Spleen (tissue), 7 donors: ENCODE measurements around the gene DISC1.

Experiments used
- POLR2A ChIP-seq, 3 donors: fragments of 450-650 bp; IDR thresholded peaks; one replicate each; pipeline ENCODE4 v1.5.1; 2017; ENCODE audit warnings: antibody characterized with exemption in 3 of 3, mild to moderate bottlenecking in 1 of 3
- TF ChIP-seq, protein P1 (sequence below), 11 experiments: fragments of 200-600 bp in 7 of 11; fragments of 450-650 bp in 4 of 11; sonication (generic) in 4 of 11; IDR thresholded peaks in 8 of 11; conservative IDR thresholded peaks in 3 of 11; 1 replicate in 7 of 11; 2 replicates in 4 of 11; pipeline versions ENCODE4 v1.4.0 to v1.8.0; 2016 to 2021; ENCODE audit warnings: antibody characterized with exemption in 11 of 11, inconsistent platforms in 4 of 11, mild to moderate bottlenecking in 1 of 11
- donor health status: DM: no; HTN: no; CAD: no; lungs with moderate emphysema.
- donor health status: DM: no; HTN: no; CAD: no.
- donor health status: DM: no; HTN: no; CAD: no.

DNA sequence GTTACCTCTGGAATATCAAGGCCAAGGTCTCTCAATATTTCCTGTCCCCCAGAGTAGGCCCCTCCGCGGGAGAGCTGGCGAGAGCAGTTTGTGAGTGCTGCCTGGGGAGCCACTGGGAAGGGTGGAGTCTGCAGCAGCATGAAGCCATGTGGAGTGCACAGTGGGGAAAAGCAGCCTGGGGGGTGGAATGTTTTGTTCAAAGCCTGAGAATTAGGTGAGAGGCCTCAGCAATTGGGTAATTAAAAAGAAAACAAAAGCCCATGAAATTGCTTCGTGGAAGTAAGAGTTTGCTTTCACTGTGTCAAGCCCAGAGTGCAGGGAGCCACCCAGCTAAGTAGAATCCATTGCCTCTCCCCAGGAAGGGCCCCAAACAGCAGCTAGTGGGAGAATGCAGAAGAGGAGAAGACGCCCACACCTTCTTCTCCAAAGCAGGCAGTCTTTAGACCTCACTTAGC, 30.2 kb upstream of the DISC1 start:
- TF ChIP-seq, protein P1, sequence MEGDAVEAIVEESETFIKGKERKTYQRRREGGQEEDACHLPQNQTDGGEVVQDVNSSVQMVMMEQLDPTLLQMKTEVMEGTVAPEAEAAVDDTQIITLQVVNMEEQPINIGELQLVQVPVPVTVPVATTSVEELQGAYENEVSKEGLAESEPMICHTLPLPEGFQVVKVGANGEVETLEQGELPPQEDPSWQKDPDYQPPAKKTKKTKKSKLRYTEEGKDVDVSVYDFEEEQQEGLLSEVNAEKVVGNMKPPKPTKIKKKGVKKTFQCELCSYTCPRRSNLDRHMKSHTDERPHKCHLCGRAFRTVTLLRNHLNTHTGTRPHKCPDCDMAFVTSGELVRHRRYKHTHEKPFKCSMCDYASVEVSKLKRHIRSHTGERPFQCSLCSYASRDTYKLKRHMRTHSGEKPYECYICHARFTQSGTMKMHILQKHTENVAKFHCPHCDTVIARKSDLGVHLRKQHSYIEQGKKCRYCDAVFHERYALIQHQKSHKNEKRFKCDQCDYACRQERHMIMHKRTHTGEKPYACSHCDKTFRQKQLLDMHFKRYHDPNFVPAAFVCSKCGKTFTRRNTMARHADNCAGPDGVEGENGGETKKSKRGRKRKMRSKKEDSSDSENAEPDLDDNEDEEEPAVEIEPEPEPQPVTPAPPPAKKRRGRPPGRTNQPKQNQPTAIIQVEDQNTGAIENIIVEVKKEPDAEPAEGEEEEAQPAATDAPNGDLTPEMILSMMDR (IDR thresholded peaks at IDR 0.05 in 8 of 11, conservative IDR thresholded peaks at IDR 0.05 in 3 of 11) = no peak
- no peak for TF ChIP-seq POLR2A (IDR thresholded peaks at IDR 0.05)
